ENCODE data around the gene ZNF668.
"Not testable (repeated sequence)": the region's sequence is repeated elsewhere in the genome, so short reads cannot be mapped to it uniquely, and the experiment has no call there.

Gene ZNF668

DNA sequence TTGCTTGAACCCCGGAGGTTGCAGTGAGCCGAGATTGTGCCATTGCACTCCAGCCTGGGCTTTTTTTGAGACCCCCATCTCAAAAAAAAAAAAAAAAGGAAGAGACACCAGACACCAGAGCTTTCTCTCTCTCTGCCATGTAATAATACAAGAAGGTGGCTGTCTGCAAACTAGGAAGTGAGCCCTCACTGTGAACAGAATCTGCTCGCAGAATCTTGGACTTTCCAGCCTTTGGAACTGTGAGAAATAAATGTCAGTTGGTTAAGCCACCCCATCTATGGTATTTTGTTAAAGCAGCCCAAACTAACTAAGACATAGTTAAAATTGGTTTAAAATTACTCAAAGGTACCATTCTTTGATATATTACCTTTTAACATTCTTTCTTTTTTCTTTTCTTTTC, 53.5 kb downstream of the ZNF668 start:
- in situ Hi-C loops (cut with MboI; ENCODE audit: low sequenced_read_pairs), result no loop called here

DNA sequence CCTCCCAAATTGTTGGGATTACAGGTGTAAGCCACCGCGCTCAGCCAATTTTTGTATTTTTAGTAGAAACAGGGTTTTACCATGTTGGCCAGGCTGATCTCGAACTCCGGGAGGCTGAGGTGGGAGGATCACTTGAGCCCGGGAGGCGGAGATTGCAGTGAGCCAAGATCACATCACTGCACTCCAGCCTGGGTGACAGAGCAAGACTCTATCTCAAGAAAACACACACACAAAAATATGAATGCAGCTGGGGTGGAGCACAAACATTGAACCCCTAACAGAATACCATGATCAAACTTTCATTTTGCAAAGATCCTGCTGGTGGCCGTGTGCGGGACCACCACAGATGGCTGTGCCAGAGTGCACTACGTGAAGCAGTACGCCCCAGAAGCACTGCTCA, 56.3 kb downstream of the ZNF668 start:
- in situ Hi-C loops (cut with MboI; ENCODE audit: low sequenced_read_pairs), result not testable (repeated sequence)

DNA sequence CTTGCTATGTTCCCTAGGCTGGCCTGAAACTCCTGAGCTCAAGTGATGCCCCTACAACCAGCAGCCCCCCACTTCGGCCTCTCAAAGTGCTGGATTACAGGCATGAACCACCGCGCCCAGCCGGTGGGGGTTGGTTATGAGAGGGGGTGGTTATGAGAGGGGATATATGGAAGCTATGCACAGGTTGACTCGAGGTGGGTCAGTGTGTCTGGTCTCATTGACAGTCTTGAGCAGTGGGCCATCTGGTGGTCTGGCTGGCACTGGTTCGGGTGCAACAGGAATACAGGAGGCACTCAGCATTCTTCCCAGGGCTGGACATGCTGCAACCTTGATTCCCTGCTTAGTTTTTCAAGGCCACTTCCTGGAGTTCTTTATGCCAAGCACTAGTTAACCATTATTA, 58.0 kb downstream of the ZNF668 start:
- in situ Hi-C loops (cut with MboI; ENCODE audit: low sequenced_read_pairs), result no loop called here

DNA sequence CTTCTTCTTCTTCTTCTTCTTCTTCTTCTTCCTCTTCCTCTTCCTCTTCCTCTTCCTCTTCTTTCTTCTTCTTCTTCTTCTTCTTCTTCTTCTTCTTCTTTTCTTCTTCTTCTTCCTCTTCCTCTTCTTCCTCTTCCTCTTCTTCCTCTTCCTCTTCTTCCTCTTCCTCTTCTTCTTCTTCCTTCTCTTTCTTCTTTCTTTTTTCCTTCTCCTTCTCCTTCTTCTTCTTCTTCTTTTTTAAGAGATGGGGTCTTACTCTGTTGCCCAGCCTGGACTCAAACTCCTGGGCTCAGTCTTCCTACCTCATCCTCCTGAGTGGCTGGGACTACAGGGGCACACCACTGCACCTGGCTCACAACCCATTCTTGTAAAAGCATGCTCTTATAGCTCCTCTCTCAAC, 60.7 kb downstream of the ZNF668 start:
- in situ Hi-C loops (cut with MboI; ENCODE audit: low sequenced_read_pairs), result not testable (repeated sequence)

DNA sequence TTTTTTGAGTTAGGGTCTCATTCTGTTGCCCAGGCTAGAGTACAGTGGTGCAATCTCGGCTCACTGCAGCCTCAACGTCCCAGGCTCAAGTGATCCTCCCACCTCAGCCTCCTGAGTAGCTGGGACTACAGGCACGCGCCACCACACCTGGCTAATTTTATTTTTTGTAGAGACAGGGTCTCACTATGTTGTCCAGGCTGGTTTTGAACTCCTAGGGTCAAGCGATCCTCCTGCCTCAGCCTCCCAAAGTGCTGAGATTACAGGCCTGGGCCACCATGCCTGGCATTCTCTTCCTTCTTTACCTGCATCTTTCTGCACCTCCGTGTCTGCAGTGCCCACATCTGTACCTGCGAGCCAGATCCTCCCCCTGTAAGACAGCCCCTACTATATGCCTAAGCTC, 62.2 kb downstream of the ZNF668 start:
- in situ Hi-C loops (cut with MboI; ENCODE audit: low sequenced_read_pairs), result not testable (repeated sequence)
